ENCODE measurements around the gene NAA50.

DNA sequence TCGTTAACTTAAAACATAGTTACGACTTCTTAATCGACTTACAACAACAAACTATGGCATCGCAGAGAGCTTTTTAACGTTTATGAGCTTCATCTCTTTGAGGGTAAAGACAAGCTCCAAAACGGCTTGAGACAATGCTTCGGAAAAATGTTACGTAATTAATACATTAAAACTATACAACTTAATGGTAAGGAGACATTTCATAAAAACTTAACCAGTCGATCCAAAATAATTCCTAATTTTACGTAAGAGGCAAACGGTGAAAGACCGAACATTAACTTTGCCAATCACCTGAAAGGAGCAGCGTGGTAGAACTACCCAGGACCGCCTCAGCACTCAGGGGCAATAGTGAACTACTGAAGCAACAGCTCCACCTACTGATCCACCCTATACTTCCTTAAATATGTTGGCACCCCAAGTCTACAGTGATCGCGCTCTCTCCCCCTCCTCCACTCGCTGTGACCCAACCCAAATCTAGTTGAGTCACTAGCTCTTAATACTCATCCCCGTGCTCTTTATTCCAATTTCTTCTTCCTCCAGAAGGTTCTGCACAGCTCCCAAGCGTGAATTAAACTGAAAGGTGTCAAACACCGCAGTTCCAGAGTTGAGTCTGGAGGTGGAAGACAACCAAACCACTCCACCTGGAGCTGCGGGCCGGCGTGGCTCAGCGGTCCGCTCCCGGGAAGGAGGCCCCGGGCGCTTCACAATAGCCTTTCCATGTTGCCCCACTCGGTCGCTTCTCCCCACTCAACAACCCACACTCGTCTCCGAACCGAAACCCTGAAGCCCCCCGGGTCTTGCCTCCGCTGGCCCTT is 901 bp downstream of the NAA50 start:
- TF ChIP-seq YY1 (IDR thresholded peaks at IDR 0.05; ENCODE audit: insufficient read depth, insufficient read length) (no peak), ZNF274 (IDR thresholded peaks at IDR 0.05; ENCODE audit: low read depth, low read length) (no peak)
